ENCODE results near the gene ASIC4.
A peak's percentile ranks its signal among the peaks of the same experiment; 100 is the strongest.

ASIC4 gene

GRCh38 chr2:219482674-219483405 is 31.4 kb upstream of the ASIC4 start:
- DNase-seq = no peak

- no peak for DNase-seq
Observed at GRCh38 chr2:219483451-219484342, 30.6 kb upstream of the ASIC4 start.

DNA sequence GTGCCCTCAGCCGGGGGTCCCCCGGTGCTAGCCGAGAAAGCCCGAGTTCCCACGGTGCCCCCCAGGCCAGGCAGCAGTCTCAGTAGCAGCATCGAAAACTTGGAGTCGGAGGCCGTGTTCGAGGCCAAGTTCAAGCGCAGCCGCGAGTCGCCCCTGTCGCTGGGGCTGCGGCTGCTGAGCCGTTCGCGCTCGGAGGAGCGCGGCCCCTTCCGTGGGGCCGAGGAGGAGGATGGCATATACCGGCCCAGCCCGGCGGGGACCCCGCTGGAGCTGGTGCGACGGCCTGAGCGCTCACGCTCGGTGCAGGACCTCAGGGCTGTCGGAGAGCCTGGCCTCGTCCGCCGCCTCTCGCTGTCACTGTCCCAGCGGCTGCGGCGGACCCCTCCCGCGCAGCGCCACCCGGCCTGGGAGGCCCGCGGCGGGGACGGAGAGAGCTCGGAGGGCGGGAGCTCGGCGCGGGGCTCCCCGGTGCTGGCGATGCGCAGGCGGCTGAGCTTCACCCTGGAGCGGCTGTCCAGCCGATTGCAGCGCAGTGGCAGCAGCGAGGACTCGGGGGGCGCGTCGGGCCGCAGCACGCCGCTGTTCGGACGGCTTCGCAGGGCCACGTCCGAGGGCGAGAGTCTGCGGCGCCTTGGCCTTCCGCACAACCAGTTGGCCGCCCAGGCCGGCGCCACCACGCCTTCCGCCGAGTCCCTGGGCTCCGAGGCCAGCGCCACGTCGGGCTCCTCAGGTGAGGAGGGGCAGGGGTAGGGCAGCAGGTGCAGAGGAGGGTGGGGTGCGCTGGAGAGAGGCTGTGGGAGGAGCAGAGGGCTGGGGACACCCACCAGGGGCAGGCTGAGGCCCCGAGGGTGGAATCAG is 29.7 kb upstream of the ASIC4 start:
- DNase-seq = no peak

GRCh38 chr2:219485201-219485580 is 29.1 kb upstream of the ASIC4 start:
- DNase-seq = no peak

- no peak for DNase-seq
Observed at GRCh38 chr2:219486380-219486959, 27.8 kb upstream of the ASIC4 start.

GRCh38 chr2:219488149-219488843 is 26.0 kb upstream of the ASIC4 start:
- DNase-seq = no peak

- no peak for DNase-seq
Observed at GRCh38 chr2:219488844-219489194, 25.5 kb upstream of the ASIC4 start.

GRCh38 chr2:219489315-219489714 is 25.0 kb upstream of the ASIC4 start:
- no peak for DNase-seq

GRCh38 chr2:219490186-219490585 is 24.1 kb upstream of the ASIC4 start:
- no peak for DNase-seq

DNA sequence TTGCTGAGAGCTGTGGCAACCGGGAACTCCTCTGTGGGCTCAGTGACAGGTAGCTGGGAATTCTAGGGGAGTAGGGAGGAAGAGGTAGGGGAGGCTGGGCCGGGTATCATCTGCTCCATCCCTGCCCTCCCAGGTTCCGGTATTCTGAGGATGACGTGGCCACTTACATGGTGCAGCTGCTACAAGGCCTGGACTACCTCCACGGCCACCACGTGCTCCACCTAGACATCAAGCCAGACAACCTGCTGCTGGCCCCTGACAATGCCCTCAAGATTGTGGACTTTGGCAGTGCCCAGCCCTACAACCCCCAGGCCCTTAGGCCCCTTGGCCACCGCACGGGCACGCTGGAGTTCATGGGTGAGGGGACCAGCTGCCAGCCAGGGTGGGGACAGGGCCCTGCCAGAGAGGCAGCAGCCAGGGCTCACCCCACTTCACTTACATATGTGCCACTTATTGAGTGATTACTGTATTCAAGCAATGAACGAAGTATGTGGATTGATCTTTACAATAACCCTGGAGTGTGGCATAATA is 23.6 kb upstream of the ASIC4 start:
- no peak for DNase-seq

GRCh38 chr2:219491278-219491963 is 22.9 kb upstream of the ASIC4 start:
- DNase-seq = no peak

DNA sequence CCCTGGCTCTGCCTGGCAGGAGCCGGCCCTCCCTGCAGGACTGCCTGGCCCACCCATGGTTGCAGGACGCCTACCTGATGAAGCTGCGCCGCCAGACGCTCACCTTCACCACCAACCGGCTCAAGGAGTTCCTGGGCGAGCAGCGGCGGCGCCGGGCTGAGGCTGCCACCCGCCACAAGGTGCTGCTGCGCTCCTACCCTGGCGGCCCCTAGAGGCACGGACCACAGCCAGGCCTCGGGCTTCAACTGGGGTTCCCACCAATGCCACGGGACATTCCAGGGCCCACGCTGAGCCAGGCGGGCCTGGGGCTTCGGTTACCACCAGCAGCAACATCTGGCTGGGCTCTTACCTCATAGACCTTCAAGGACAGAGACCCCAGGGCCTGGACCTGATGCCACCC is 21.7 kb upstream of the ASIC4 start:
- DNase-seq = no peak

GRCh38 chr2:219493086-219493485 is 21.2 kb upstream of the ASIC4 start:
- no peak for DNase-seq

DNA sequence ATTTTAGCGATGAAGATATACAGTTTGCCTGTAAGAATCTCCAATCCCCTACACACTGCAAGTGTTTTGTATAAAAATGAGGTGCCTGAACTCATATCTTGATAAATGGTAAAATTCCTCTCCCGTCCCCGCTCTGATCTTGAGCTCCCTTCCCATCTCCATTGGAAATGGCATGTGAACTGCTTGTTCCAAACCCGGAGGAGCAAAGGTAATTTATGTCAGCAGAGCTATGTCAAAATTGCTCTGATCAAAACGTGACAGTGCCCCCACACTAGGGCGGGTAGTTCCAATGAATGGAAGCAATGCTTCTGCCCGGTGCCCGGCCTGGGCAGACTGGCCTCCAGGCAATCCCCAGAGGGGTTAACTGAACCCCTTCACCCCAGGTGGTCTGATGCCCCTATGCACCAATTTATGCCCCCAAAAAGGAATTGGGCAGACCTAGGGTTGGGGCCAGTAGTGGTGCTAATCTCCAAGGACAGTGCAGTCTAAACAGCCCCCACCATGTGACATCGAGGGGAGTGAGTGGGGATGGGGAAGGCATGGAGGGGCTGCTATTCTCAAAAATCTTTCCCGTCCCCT is 19.2 kb upstream of the ASIC4 start:
- DNase-seq = no peak

DNA sequence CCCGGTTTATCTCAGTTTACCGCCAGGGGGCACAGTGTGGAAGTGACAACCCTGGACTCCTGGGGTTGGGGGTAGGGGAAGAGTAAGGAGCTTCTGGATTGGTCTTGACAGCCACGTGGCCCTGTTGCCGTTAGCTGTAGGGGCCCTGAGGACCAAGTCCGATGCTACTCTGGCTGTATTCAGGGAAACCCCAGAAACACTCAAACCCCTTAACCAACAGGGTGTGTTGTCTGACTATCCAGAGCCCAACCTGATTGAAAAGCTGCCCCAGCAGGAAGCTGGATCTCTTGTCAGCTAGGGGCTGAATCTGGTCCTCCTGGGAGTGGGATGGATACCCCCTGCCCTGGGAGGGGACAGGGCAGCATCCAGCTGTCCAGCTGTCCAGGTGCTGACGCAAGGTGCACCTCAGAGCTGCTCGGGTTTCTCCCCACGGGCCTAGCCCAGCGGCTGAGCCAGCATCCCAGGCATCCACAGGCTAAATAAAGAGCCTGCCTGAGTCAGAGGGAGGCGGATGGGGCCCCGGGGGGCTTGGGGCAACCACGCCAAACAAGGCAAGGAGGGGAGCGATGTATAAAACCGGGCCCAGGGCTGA is 18.7 kb upstream of the ASIC4 start:
- DNase-seq = peak; percentile 79

DNA sequence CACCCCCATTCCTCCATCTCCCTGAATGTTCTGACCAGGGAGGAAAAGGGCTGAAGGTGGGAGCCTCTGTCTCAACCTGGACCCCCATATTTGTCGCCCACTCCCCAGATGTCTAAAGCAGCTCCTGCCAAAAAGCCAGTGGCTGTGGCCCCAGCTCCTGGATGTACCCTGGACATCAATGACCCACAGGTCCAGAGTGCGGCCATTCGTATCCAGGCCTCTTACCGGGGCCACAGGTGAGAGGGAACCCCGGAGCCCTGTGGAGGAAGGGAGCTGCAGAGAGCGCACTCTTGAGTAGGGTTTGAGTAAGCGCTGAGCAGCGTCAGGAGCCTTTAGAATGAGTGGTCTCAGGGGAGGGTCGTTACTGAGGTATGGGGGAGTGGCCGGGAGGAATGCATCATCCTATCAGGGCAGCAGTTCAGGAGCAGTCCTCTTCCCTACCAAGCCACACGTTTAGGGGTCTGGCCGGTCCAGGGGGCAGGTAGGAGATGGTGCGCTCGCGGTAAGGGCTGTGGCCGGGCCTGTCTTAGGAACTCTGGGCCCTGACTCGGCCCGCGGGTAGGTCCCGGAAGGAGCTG is 17.9 kb upstream of the ASIC4 start:
- no peak for DNase-seq

GRCh38 chr2:219496825-219497494 is 17.3 kb upstream of the ASIC4 start:
- no peak for DNase-seq

DNA sequence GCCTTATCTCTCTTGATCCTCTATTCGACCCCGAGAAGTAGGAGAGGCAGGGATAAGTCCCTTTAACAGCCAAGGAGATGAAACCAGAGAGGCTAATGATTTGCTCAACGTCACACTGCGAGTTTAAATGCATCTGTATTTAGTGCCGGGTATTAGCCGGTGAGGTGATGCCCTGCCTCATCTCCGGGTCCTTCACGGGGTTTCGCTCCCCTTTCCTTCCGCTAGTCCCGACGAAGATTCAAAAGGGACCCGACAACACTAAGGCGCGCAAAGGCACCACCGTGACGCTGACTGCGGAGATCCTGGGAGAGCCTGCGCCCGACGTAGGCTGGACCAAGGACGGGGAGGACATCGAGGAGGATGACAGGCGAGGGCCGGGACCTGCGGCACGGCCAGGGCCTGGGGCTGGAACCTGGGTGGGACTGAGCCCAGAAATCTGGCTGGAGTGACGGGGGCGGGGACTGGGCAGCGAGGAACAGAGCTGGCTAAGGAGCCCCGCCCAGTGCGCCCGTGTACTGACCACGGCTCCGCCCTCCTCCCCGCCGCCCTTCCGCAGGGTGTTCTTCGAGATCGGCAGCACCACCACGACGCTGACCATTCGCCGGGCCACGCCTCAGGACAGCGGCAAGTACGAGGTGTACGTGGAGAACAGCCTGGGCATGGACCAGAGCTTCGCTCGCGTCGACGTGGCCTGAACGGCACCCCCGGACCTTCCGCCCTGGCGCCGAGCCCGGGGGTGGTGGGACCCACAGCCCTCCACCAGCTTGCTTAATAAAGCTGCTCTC is 16.6 kb upstream of the ASIC4 start:
- DNase-seq = peak; percentile 63
